Activated CD4-positive, CD25-positive, alpha-beta regulatory T cell treated with anti-CD3 and anti-CD28 coated beads, Interleukin-2, amount 50 U/mL, for 16 hours (primary cell): ENCODE results near the gene CALD1.

Source experiments
- DNase-seq: peaks from one replicate; pipeline ENCODE4 v3.0.0-alpha.2; 2020; ENCODE audit warnings: low read depth, low spot score

The CALD1 gene

GRCh38 chr7:134892963-134893362 lies 113.5 kb downstream of the CALD1 start:
- DNase-seq, result no peak

GRCh38 chr7:134893920-134894319 lies 114.5 kb downstream of the CALD1 start:
- no peak for DNase-seq

- no peak for DNase-seq
These were observed 115.5 kb downstream of the CALD1 start for GRCh38 chr7:134894928-134895327.

GRCh38 chr7:134896073-134896472 lies 116.6 kb downstream of the CALD1 start:
- no peak for DNase-seq

GRCh38 chr7:134897936-134898335 lies 118.5 kb downstream of the CALD1 start:
- no peak for DNase-seq

- DNase-seq, result no peak
These were observed 120.3 kb downstream of the CALD1 start for GRCh38 chr7:134899729-134900128.

GRCh38 chr7:134900166-134900982 lies 120.9 kb downstream of the CALD1 start:
- no peak for DNase-seq

GRCh38 chr7:134901389-134902020 lies 122.1 kb downstream of the CALD1 start:
- DNase-seq, result no peak

GRCh38 chr7:134902058-134902457 lies 122.6 kb downstream of the CALD1 start:
- no peak for DNase-seq

GRCh38 chr7:134903073-134903790 lies 123.8 kb downstream of the CALD1 start:
- DNase-seq, result no peak

GRCh38 chr7:134905375-134905774 lies 125.9 kb downstream of the CALD1 start:
- no peak for DNase-seq

- DNase-seq, result no peak
These were observed 127.6 kb downstream of the CALD1 start for GRCh38 chr7:134907000-134907399.

GRCh38 chr7:134907639-134908038 lies 128.2 kb downstream of the CALD1 start:
- DNase-seq, result no peak

- DNase-seq, result no peak
These were observed 128.9 kb downstream of the CALD1 start for GRCh38 chr7:134908289-134908688.

GRCh38 chr7:134910214-134910890 lies 130.9 kb downstream of the CALD1 start:
- no peak for DNase-seq

- no peak for DNase-seq
These were observed 131.5 kb downstream of the CALD1 start for GRCh38 chr7:134910968-134911367.

GRCh38 chr7:134916171-134916883 lies 136.9 kb downstream of the CALD1 start:
- DNase-seq, result no peak

GRCh38 chr7:134919240-134919641 lies 139.8 kb downstream of the CALD1 start:
- no peak for DNase-seq

- no peak for DNase-seq
These were observed 140.8 kb downstream of the CALD1 start for GRCh38 chr7:134920026-134920753.
